Heart right ventricle (tissue), 16 donors: ENCODE data around the gene MEI1. TPM values are rescaled to one million over a fixed set of nuclear protein-coding genes. Genes with fewer than 3 reads are reported as not detected.

ENCODE experiments used
- ATAC-seq, 8 donors: fragments of 200-7000 bp; cut with Tn5 transposase; one replicate each; pipeline ENCODE4 v1.9.1; 2020; ENCODE audit warnings: mild to moderate bottlenecking in 8 of 8, moderate library complexity in 8 of 8, moderate number of reproducible peaks in 1 of 8
- DNase-seq, 2 donors: peaks; one replicate each; pipeline ENCODE4 v3.0.0-alpha.2; 2020
- H3K27ac ChIP-seq, 10 donors: fragments of 200-600 bp; sonication (generic) in 2 of 10; one replicate each; pipeline versions ENCODE4 v1.5.0 to v1.8.0; 2020 to 2022; ENCODE audit warnings: mild to moderate bottlenecking in 3 of 10
- H3K27me3 ChIP-seq, 7 donors: fragments of 200-600 bp; one replicate each; pipeline ENCODE4 v1.8.0; 2021 to 2022; ENCODE audit warnings: mild to moderate bottlenecking in 2 of 7
- H3K36me3 ChIP-seq, 9 donors: fragments of 200-600 bp; sonication (generic) in 1 of 9; one replicate each; pipeline versions ENCODE4 v1.5.0 to v1.8.0; 2020 to 2022; ENCODE audit warnings: mild to moderate bottlenecking in 2 of 9
- H3K4me1 ChIP-seq, 9 donors: fragments of 200-600 bp; sonication (generic) in 1 of 9; one replicate each; pipeline versions ENCODE4 v1.5.0 to v1.8.0; 2020 to 2022; ENCODE audit warnings: mild to moderate bottlenecking in 4 of 9
- H3K4me3 ChIP-seq, 10 donors: fragments of 200-600 bp; sonication (generic) in 2 of 10; one replicate each; pipeline versions ENCODE4 v1.5.0 to v1.8.0; 2020 to 2022; ENCODE audit warnings: mild to moderate bottlenecking in 7 of 10, moderate library complexity in 2 of 10
- H3K9me3 ChIP-seq, 11 donors: fragments of 200-600 bp in 10 of 11; sonication (generic) in 2 of 11; one replicate each; pipeline versions ENCODE4 v1.5.0 to v1.8.0; 2013 to 2022; ENCODE audit warnings: mild to moderate bottlenecking in 2 of 11, control low read depth in 1 of 11, moderate library complexity in 1 of 11
- WGBS, 2 donors: extraction: QIAGEN DNeasy Blood & Tissue Kit; methylation state at CpG; one replicate each; pipeline ENCODE4 v1.1.7; 2013; ENCODE audit warnings: inconsistent platforms in 1 of 2; 5-methylcytosine and 5-hydroxymethylcytosine counted together
- intact Hi-C, 10 donors: fragments of 100-400 bp; cut with DNase I; formaldehyde crosslinking; loops; one replicate each; pipeline versions ENCODE4 v1.11.1 to v1.14.2; 2022
- polyA plus RNA-seq, 2 donors: library from polyadenylated mRNA; stranded (reverse); fragments of 200-250 nt; gene quantifications; one replicate each; pipeline ENCODE4 v1.2.3, GENCODE V29; 2013
- total RNA-seq, 10 donors: library from RNA; stranded (reverse); fragmentation: NEBNext Ultra II Directional in 3 of 10; extraction: Animal tissue kit (Norgen Biotek cat#: 25700) in 3 of 10; gene quantifications; one replicate each; pipeline versions ENCODE4 v1.2.1 to v1.2.4, GENCODE V29; 2021 to 2023
- TF ChIP-seq, protein P1 (sequence below), 9 donors: fragments of 200-600 bp; sonication (generic) in 2 of 9; IDR thresholded peaks; one replicate each; pipeline versions ENCODE4 v1.5.0 to v1.8.0; 2021 to 2022; ENCODE audit warnings: antibody characterized with exemption in 9 of 9, mild to moderate bottlenecking in 5 of 9, moderate library complexity in 1 of 9
- donor health status: Arrhythmogenic right ventricular cardiomyopathy.
- donor health status: ischemic (EF 13 %, LVEDD 7.1; RV severe dilation, severe dysfunction).
- donor health status: healthy with polysubstance abuse.
- donor health status: DM: no; HTN: yes; CAD: no.
- donor health status: DM: no; HTN: no; CAD: no.
- donor health status: ischemic (EF 25% LVEDD 6.9; RV normal size, moderate dysfunction).
- donor health status: ischemic (EF 25% LVEDD 5.7; RV mildly dilated, moderate dysfunction).
- donor health status: healthy.
- donor health status: DM: yes; HTN: yes; CAD: no.
- donor health status: Ischemic cardiomyopathy.
- donor health status: ischemic (EF 35%, LVEDD 5.7; RV mildly dilated, moderate dysfunction).
- donor health status: nonischemic (EF 11% LVEDD 7.7; RV severe dilation, severe dysfunction).
- donor health status: DM: yes; HTN: yes; CAD: no.
- donor health status: PGD.
- donor health status: ischemic (EF 29% LVEDD 5.4; RV normal size, mild dysfunction).
- donor health status: nonischemic (EF 23%, LVEDD 6.1; RV moderate dilation, normal function).

MEI1 gene
- total and polyA plus RNA-seq, 12 donors = 0.37 to 1.9 (median 0.71) TPM; not detected in 3

DNA sequence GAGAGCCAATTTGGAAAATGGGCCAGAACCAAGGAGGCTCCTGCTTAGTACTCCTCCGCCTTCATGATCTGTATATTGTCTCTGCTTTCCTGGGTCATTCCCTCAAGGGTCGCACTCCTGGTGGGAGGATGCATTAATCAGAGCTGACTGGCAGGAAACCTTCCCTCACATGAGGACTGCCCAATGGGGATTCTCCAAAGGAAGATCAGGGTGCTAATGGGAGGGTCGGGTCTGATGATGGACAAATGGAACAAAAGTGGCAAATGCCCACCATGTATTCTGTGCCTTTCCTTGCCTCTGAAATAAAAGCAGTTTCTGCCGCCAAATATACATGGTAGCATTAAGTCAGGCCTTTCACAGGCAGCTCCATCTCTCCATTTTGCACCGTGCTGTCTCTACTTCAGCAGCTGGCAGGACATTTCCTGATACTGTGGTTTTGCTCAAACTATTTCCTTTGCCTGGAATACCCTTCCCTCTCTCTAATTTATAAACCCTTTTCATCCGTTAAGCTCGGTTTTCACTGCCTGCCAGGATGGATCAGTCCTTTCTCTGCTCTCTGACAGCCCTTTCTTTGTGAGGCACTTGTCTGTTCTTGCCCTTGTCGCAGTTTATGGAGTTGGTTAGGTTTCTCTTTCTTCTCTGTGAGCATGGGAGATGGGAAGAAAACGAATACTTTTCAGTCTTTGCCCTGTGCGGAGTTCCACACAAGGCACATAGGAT, 147.1 kb downstream of the MEI1 start:
- peak overlapping the region in 1 of 10 donors; percentile 48 for H3K27ac ChIP-seq
- peaks cover 0 to 18% (median 0%) of the 10 kb centered on the region in 9 donors for H3K36me3 ChIP-seq
- H3K9me3 ChIP-seq = no peaks in the 10 kb centered on the region
- H3K27me3 ChIP-seq = no peaks in the 10 kb centered on the region
- no peak for DNase-seq
- 60 to 64% methylated on average over 10 of the region's 10 CpGs for WGBS, 2 donors
- intact Hi-C loops = no loop called here
- no peak overlapping the region for H3K4me3 ChIP-seq
- ATAC-seq = no peak
- TF ChIP-seq, protein P1, sequence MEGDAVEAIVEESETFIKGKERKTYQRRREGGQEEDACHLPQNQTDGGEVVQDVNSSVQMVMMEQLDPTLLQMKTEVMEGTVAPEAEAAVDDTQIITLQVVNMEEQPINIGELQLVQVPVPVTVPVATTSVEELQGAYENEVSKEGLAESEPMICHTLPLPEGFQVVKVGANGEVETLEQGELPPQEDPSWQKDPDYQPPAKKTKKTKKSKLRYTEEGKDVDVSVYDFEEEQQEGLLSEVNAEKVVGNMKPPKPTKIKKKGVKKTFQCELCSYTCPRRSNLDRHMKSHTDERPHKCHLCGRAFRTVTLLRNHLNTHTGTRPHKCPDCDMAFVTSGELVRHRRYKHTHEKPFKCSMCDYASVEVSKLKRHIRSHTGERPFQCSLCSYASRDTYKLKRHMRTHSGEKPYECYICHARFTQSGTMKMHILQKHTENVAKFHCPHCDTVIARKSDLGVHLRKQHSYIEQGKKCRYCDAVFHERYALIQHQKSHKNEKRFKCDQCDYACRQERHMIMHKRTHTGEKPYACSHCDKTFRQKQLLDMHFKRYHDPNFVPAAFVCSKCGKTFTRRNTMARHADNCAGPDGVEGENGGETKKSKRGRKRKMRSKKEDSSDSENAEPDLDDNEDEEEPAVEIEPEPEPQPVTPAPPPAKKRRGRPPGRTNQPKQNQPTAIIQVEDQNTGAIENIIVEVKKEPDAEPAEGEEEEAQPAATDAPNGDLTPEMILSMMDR (IDR thresholded peaks at IDR 0.05) = no peak
- H3K4me1 ChIP-seq = peaks cover 0 to 63% (median 36%) of the 10 kb centered on the region in 9 donors

DNA sequence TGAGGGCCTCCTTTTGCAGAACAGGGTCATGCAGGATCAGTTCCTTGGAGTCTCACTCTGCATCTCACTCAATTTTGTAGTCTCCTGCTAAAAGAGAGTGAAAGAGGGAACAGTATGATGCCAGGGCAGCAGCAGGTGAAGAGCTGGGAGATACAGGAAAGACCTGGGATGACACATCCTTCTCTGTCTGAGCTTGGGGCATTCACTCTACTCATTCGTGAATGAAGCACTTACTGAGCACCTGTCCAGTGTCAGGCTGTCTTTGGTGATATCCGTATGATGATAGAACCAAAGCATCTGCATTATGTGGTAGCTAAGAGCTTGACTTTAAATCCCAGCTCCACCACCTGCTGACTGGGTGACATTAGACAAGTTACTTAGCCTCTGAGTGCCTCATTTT, 148.0 kb downstream of the MEI1 start:
- TF ChIP-seq, protein P1 (IDR thresholded peaks at IDR 0.05) = no peak
- WGBS, 2 donors = 35 to 53% methylated on average over 2 of the region's 2 CpGs
- ATAC-seq = no peak

DNA sequence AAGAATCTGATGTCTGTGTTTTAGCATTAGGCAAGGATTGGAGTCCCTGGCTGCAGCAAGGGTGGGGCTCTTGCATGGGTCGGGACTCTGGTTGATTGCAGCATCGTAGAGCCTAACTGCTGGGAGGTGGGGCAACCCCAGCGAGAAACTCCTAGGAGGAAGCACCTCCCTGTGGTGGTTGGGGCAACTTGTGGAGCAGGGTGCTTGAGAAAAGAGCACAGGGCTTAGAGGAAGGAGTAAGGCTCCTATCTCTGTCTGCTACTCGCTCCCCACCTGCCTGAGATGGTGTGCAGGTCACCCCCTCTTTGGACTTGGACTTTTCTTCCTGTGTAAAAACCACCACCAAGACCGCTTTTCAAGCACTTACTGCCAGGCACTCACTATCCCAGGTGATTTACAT, 149.2 kb downstream of the MEI1 start:
- no peak for DNase-seq
- no peaks in the 10 kb centered on the region for H3K27me3 ChIP-seq
- intact Hi-C loops = no loop called here
- TF ChIP-seq, protein P1 (IDR thresholded peaks at IDR 0.05) = no peak
- H3K27ac ChIP-seq = no peak overlapping the region
- H3K4me1 ChIP-seq = peaks cover 0 to 56% (median 31%) of the 10 kb centered on the region in 9 donors
- ATAC-seq = peak in 6 of 8 donors; percentile 19 to 77 (median 38)
- H3K4me3 ChIP-seq = no peak overlapping the region
- H3K9me3 ChIP-seq = no peaks in the 10 kb centered on the region
- peaks cover 0 to 10% (median 0%) of the 10 kb centered on the region in 9 donors for H3K36me3 ChIP-seq
- 69 to 70% methylated on average over 5 of the region's 5 CpGs for WGBS, 2 donors

More for the DNA sequence above, 148.0 kb downstream of the MEI1 start:
- Histone ChIP-seq H3K27ac (no peak overlapping the region), H3K4me1 (peaks cover 0 to 55% (median 33%) of the 10 kb centered on the region in 9 donors), H3K9me3 (no peaks in the 10 kb centered on the region), H3K4me3 (no peak overlapping the region), H3K27me3 (no peaks in the 10 kb centered on the region), H3K36me3 (peaks cover 0 to 17% (median 0%) of the 10 kb centered on the region in 9 donors)
- intact Hi-C loops = no loop called here
- no peak for DNase-seq

Other genes starting within 250 kb of the MEI1 start
- gene PHF5A, start 230.8 kb upstream of the MEI1 start, total RNA-seq = 10 to 100 TPM; 13.3 to 27.2 (median 20.2) TPM
- gene PHF5A, start 230.8 kb upstream of the MEI1 start, polyA plus RNA-seq = 10 to 100 TPM; 36.3 to 41.3 TPM
- gene ACO2, start 230.4 kb upstream of the MEI1 start, total RNA-seq = 1,000 to 10,000 TPM in 1 of 10 donors, 100 to 1,000 TPM in 9; 587 to 1,020 (median 900) TPM
- 100 to 1,000 TPM; 180 to 375 TPM for gene ACO2, start 230.4 kb upstream of the MEI1 start, polyA plus RNA-seq
- 10 to 100 TPM; 13.3 to 25.8 (median 16.9) TPM for gene POLR3H, start 155.0 kb upstream of the MEI1 start, total RNA-seq
- 10 to 100 TPM; 24.4 to 34.9 TPM for gene POLR3H, start 155.0 kb upstream of the MEI1 start, polyA plus RNA-seq
- gene CSDC2, start 138.5 kb upstream of the MEI1 start, total RNA-seq = 100 to 1,000 TPM; 112 to 301 (median 137) TPM
- 100 to 1,000 TPM; 300 to 410 TPM for gene CSDC2, start 138.5 kb upstream of the MEI1 start, polyA plus RNA-seq
- 10 to 100 TPM; 13.8 to 26.6 (median 21.9) TPM for gene PMM1, start 109.7 kb upstream of the MEI1 start, total RNA-seq
- gene PMM1, start 109.7 kb upstream of the MEI1 start, polyA plus RNA-seq = 10 to 100 TPM; 18.1 to 43.5 TPM
- gene DESI1, start 78.5 kb upstream of the MEI1 start, total RNA-seq = 10 to 100 TPM; 27.6 to 49.6 (median 36.0) TPM
- 10 to 100 TPM; 22.7 to 73.1 TPM for gene DESI1, start 78.5 kb upstream of the MEI1 start, polyA plus RNA-seq
- gene XRCC6, start 78.2 kb upstream of the MEI1 start, total RNA-seq = 100 to 1,000 TPM; 152 to 192 (median 181) TPM
- 100 to 1,000 TPM; 103 to 185 TPM for gene XRCC6, start 78.2 kb upstream of the MEI1 start, polyA plus RNA-seq
- gene SNU13, start 10.6 kb upstream of the MEI1 start, total RNA-seq = 100 to 1,000 TPM; 183 to 274 (median 195) TPM
- 100 to 1,000 TPM; 203 to 323 TPM for gene SNU13, start 10.6 kb upstream of the MEI1 start, polyA plus RNA-seq
- 1 to 10 TPM; 2.6 to 7.3 (median 4.0) TPM for gene CCDC134, start 101.2 kb downstream of the MEI1 start, total RNA-seq
- gene CCDC134, start 101.2 kb downstream of the MEI1 start, polyA plus RNA-seq = 1 to 10 TPM; 1.2 to 1.8 TPM
- 10 to 100 TPM; 57.1 to 94.3 (median 75.8) TPM for gene SREBF2, start 133.6 kb downstream of the MEI1 start, total RNA-seq
- gene SREBF2, start 133.6 kb downstream of the MEI1 start, polyA plus RNA-seq = 10 to 100 TPM; 37.5 to 52.3 TPM
- 1 to 10 TPM in 9 of 10 donors, under 1 TPM in 1; 0.78 to 4.6 (median 1.4) TPM for gene SHISA8, start 215.6 kb downstream of the MEI1 start, total RNA-seq
- 1 to 10 TPM in 1 of 2 donors, under 1 TPM in 1; 0.16 to 3.5 TPM for gene SHISA8, start 215.6 kb downstream of the MEI1 start, polyA plus RNA-seq
- under 1 TPM; 0.24 to 0.77 (median 0.48) TPM for gene TNFRSF13C, start 227.3 kb downstream of the MEI1 start, total RNA-seq
- under 1 TPM; 0.03 to 0.44 TPM for gene TNFRSF13C, start 227.3 kb downstream of the MEI1 start, polyA plus RNA-seq
- 1 to 10 TPM in 1 of 10 donors, under 1 TPM in 5, not detected in 4; 0.34 to 3.5 (median 0.66) TPM for gene CENPM, start 247.6 kb downstream of the MEI1 start, total RNA-seq
- gene CENPM, start 247.6 kb downstream of the MEI1 start, polyA plus RNA-seq = 1 to 10 TPM; 1.0 to 1.7 TPM